ENCODE data around the gene RNF31. TPM values are rescaled to one million over a fixed set of nuclear protein-coding genes. Genes with fewer than 3 reads are reported as not detected.

The RNF31 gene
- total RNA-seq, 1 experiment from 2014 or later: 48.6 TPM

- in situ Hi-C loops (cut with HindIII; ENCODE audit: low pct_unique_long_range_greater_than_20kb, low sequenced_read_pairs) (no loop called here), intact Hi-C loops (cut with micrococcal nuclease; ENCODE audit: unreplicated experiment) (no loop called here)
- TF ChIP-seq TCF7L2 (IDR thresholded peaks at IDR 0.05; ENCODE audit: low read depth, low read length) (no peak), POLR2AphosphoS5 (IDR thresholded peaks at IDR 0.05; ENCODE audit: low read depth, low read length) (0 out of 2 replicates have a peak, but pooled peaks have one; percentile 18)
- H3K27ac ChIP-seq (ENCODE audit: low read length): no peak overlapping the region
- no peaks in the 10 kb centered on the region for H3K9me3 ChIP-seq (ENCODE audit: control insufficient read depth, insufficient read depth, low read depth, low read length)
- DNase-seq (ENCODE audit: low read depth, low spot score) (no peak), ATAC-seq (no peak)
- H3K27me3 ChIP-seq (ENCODE audit: control insufficient read depth, insufficient read depth, low read length): no peaks in the 10 kb centered on the region
- CTCF ChIA-PET: no interaction called here
- no TSS peak for BruUV-seq (replicated peaks)
- no peaks in the 10 kb centered on the region; the same call in 1 of the 2 replicates for H3K4me1 ChIP-seq (ENCODE audit: control insufficient read depth, insufficient read depth, low read length)
- H3K4me3 ChIP-seq (ENCODE audit: low read depth in 2 of 2, low read length in 2 of 2): no peak overlapping the region
- POLR2A ChIA-PET: interaction anchor here (0.6 kb wide), 1 partner anchor 42 kb away, joined by 11 read pairs; no protein-coding TSS in a partner anchor
- H3K36me3 ChIP-seq (ENCODE audit: control insufficient read depth, insufficient read depth, low read length): 0 out of 2 replicates have a peak, but pooled peaks cover 2% of the 10 kb centered on the region
Measured at GRCh38 chr14:24182110-24182882, 35.0 kb downstream of the RNF31 start.

GRCh38 chr14:24183014-24183481 is 35.8 kb downstream of the RNF31 start:
- no peak overlapping the region for H3K4me3 ChIP-seq (ENCODE audit: low read depth in 2 of 2, low read length in 2 of 2)
- no TSS peak for BruUV-seq (replicated peaks)
- intact Hi-C loops (cut with micrococcal nuclease; ENCODE audit: unreplicated experiment): no loop called here
- no peak overlapping the region for H3K27ac ChIP-seq (ENCODE audit: low read length)
- no peak for DNase-seq (ENCODE audit: low read depth, low spot score)
- peaks cover 4% of the 10 kb centered on the region; the same call in 1 of the 2 replicates for H3K4me1 ChIP-seq (ENCODE audit: control insufficient read depth, insufficient read depth, low read length)
- H3K27me3 ChIP-seq (ENCODE audit: control insufficient read depth, insufficient read depth, low read length): no peaks in the 10 kb centered on the region
- no peak for ATAC-seq
- 0 out of 2 replicates have a peak, but pooled peaks cover 2% of the 10 kb centered on the region for H3K36me3 ChIP-seq (ENCODE audit: control insufficient read depth, insufficient read depth, low read length)
- TF ChIP-seq CTCF (IDR thresholded peaks at IDR 0.05) (no peak), SIN3A (IDR thresholded peaks at IDR 0.05; ENCODE audit: borderline replicate concordance, insufficient read depth, low read depth, low read length) (no peak), POLR2AphosphoS5 (IDR thresholded peaks at IDR 0.05; ENCODE audit: low read depth, low read length) (no peak), TCF7L2 (IDR thresholded peaks at IDR 0.05; ENCODE audit: low read depth, low read length) (no peak), REST (IDR thresholded peaks at IDR 0.05; ENCODE audit: insufficient read depth in 1 of 2, low read depth in 2 of 2, low read length in 1 of 2) (no peak)
- H3K9me3 ChIP-seq (ENCODE audit: control insufficient read depth, insufficient read depth, low read depth, low read length): no peaks in the 10 kb centered on the region
- in situ Hi-C loops (cut with HindIII; ENCODE audit: low pct_unique_long_range_greater_than_20kb, low sequenced_read_pairs): no loop called here
- ChIA-PET CTCF (no interaction called here), POLR2A (interaction anchor here (0.5 to 0.6 kb wide), 2 partner anchors 12 to 42 kb away, joined by 9 to 11 read pairs; no protein-coding TSS in a partner anchor)
